NCI-H2196 treated with DMSO at 0.1 percent for 48 hours (cell line): ENCODE measurements around the gene TNFAIP1.
A peak's percentile ranks its signal among the peaks of the same experiment; 100 is the strongest.

Source experiments
- DNase-seq: peaks from one replicate; lab custom pipeline; 2025; ENCODE audit not compliant: unreplicated experiment; lab: John Stamatoyannopoulos, UW

TNFAIP1 gene

DNA sequence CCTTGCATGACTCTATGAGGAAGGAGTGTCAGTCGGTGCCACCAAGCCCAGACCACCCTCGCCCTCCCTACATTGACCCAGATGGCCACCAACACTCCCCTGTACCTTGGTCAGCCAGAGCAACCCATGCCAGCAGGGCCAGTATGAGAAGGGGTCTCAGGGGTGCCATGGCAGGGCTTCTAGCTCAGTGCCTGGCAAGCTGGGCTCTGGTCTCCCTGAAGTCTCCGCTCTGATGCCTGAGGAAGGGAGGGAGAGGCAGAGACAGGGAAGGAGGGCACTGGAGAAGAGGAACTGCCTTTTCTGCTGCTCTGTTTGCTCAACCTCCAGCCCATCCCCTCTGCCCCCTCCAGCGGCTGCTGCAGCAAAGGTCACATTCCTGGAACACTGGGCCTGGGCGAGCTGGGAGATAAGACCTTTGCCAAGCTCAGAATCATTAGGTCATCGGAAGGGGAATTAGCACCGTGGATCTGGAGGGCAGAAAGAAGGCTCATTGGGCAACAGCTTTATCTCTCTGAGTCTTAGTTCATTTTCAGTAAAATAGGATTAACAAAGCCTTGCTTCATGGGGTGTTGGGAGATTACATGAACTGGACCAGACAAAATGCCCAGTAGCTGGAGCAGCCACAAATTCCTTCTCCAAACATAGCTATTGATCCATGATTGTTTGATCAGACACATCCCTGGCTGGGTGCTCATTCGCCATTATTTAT is 34.6 kb downstream of the TNFAIP1 start, which contains the start of gene VTN:
TSS of gene VTN (minus strand) at position 273 of the 709 bp plus-strand sequence. CDS start at position 169, 104 bp downstream.
- DNase-seq = peak; percentile 15

DNA sequence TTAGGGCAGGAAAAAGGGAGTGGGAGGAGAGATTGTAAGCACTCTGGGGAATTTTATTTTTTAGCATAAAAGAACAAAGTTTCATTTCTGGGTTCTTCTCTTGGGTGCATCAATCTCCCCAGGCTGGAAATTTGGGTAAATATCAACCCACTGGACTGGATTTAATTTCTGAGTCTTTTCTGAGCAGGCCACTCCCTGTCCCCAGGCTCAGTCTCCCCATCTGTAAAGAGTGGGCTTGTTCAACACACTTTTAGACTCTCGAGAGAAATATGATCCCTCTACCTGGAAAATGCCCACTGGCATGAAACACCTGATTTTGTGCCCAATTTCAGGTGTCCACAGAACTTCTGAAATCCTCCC is 35.2 kb downstream of the TNFAIP1 start:
- no peak for DNase-seq

DNA sequence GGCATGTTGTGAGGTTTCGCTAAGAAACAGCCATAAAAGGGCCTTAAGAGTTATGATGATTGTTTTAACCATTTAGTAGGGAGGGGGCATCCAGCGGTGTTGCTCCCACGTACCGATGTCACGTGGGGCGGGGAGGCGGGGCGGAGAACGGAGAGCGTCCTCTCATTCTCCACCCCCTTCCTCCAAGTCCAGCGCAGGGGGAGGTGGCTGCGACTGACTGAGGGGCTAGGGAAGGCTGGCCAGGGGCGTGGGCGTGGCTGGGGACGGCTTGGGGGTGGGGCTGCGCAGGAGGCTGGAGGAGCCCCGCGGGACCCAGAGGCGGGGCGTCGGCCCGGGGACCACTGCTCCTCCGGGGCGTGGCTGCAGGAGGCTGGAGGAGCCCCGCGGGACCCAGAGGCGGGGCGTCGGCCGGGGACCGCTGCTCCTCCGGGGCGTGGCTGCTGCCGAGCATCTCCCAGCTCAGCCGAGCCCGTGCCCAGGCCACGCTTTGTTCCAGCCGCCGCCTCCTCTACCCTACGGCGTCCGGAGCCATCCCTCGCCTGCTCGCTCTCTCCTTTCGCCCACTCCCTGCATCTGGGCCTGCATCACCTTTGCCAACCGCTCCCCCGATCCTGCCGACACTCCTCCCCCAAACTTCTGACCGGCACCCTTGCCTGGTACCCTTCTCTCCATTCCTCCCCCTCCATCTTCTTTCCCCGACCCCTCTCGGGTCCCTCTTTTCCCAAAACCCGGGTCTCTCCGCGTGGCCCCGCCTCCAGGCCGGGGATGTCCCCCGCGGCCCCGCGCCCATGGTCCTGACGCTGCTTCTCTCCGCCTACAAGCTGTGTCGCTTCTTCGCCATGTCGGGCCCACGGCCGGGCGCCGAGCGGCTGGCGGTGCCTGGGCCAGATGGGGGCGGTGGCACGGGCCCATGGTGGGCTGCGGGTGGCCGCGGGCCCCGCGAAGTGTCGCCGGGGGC is 36.0 kb downstream of the TNFAIP1 start, which contains the start of gene SARM1:
TSS of gene SARM1 (plus strand) at position 450 of the 958 bp plus-strand sequence. CDS start at position 789, 339 bp downstream.
- DNase-seq = peak; percentile 60

DNA sequence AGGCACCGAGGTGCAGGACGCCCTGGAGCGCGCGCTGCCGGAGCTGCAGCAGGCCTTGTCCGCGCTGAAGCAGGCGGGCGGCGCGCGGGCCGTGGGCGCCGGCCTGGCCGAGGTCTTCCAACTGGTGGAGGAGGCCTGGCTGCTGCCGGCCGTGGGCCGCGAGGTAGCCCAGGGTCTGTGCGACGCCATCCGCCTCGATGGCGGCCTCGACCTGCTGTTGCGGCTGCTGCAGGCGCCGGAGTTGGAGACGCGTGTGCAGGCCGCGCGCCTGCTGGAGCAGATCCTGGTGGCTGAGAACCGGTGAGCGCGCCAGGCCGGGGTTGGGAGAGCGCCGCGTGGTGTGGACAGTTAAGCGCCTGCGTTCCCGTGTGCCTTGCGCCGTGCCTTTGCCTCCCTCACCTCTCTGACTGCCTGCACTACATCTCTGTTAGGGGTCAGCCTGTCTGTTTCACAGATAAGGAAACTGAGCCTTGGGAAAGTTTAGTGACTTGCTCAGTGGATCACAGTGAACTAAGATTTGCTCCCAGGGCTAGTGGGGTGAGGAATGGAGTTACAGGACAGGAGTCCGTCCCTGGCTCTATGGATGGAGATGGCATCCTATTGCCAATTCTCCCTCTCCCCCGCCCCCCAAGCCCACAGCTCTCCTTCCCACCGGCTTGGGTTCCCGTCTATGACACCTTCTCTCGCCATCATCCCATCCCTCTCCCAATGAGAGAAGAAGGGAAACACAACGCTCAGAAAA is 36.8 kb downstream of the TNFAIP1 start:
- DNase-seq = no peak

DNA sequence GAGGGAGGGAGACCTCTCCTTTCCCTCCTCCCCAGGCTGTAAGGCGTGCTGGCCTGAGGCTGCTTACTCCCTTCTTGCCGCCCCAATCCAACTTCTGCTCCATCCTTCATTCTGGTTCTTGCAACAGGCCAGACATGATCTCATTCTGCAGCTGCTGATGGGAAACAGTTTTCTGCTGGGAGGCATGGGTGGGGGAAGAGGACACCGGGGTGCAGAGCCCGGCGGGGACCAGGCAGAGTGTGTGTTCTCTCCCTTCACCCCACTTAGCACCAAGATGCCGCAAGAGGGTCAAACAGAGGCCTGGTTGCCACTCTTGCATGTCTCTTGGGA is 37.3 kb downstream of the TNFAIP1 start:
- no peak for DNase-seq

GRCh38 chr17:28379814-28380801 is 44.5 kb downstream of the TNFAIP1 start:
- DNase-seq = peak; percentile 2

DNA sequence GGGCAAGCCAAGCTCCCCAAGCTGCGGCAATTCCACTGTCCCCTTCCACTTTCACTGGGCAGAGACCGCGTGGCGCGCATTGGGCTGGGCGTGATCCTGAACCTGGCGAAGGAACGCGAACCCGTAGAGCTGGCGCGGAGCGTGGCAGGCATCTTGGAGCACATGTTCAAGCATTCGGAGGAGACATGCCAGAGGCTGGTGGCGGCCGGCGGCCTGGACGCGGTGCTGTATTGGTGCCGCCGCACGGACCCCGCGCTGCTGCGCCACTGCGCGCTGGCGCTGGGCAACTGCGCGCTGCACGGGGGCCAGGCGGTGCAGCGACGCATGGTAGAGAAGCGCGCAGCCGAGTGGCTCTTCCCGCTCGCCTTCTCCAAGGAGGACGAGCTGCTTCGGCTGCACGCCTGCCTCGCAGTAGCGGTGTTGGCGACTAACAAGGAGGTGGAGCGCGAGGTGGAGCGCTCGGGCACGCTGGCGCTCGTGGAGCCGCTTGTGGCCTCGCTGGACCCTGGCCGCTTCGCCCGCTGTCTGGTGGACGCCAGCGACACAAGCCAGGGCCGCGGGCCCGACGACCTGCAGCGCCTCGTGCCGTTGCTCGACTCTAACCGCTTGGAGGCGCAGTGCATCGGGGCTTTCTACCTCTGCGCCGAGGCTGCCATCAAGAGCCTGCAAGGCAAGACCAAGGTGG is 45.7 kb downstream of the TNFAIP1 start:
- no peak for DNase-seq

DNA sequence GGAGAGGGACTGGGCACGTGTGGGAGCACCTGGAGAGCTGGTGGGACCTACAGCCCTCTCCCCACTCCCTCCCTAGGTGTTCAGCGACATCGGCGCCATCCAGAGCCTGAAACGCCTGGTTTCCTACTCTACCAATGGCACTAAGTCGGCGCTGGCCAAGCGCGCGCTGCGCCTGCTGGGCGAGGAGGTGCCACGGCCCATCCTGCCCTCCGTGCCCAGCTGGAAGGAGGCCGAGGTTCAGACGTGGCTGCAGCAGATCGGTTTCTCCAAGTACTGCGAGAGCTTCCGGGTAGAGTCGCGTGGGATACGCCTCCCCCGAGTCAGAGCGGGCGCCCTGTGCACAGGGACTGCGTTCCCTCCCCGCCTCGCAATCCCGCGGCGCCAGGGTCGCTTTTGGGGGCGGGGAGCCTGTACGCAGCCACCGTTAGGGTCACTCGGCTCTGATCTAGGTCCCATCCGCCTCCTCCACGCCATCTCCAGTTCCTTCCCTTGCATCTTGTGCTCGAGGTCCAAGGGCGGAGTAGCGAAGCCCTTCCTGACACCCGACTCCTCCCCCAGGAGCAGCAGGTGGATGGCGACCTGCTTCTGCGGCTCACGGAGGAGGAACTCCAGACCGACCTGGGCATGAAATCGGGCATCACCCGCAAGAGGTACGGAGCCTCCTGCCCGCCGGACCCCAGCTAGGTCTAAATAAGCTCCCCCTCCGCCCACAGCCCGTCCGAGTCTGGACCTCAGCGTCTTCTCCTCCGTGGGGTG is 48.9 kb downstream of the TNFAIP1 start:
- DNase-seq = peak; percentile 40

DNA sequence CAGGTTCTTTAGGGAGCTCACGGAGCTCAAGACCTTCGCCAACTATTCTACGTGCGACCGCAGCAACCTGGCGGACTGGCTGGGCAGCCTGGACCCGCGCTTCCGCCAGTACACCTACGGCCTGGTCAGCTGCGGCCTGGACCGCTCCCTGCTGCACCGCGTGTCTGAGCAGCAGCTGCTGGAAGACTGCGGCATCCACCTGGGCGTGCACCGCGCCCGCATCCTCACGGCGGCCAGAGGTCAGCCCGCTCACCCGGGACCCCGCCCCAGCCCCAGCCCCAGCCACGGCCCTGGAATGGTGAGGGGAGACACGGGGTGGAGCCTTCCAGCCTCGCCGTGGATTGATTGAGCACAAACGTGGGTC is 49.5 kb downstream of the TNFAIP1 start:
- no peak for DNase-seq

DNA sequence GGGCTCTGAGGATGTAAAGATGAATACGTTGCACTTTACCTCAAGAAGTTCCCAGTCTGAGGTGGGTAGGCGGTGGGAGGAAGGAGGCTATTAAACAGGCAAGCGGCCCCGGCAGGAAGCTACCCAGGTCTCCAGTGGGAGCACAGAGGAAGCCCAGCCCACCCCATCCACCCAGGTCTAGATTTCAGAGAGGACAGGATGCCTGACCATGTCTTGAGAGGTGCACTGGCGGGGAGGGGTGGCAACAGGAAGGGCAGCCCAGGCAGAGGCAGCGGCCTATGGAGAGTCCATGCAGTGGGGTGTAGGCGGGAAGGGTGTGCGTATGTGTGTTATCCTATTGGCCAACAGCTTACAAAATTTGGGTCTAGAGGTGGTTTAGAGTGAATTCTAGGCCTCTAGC is 49.8 kb downstream of the TNFAIP1 start:
- DNase-seq = no peak

GRCh38 chr17:28386391-28386790 is 50.8 kb downstream of the TNFAIP1 start:
- no peak for DNase-seq

- no peak for DNase-seq
Measured at GRCh38 chr17:28388106-28388505, 52.5 kb downstream of the TNFAIP1 start.

GRCh38 chr17:28390141-28390540 is 54.6 kb downstream of the TNFAIP1 start:
- DNase-seq = no peak

- DNase-seq = no peak
Measured at GRCh38 chr17:28390563-28390962, 55.0 kb downstream of the TNFAIP1 start.

DNA sequence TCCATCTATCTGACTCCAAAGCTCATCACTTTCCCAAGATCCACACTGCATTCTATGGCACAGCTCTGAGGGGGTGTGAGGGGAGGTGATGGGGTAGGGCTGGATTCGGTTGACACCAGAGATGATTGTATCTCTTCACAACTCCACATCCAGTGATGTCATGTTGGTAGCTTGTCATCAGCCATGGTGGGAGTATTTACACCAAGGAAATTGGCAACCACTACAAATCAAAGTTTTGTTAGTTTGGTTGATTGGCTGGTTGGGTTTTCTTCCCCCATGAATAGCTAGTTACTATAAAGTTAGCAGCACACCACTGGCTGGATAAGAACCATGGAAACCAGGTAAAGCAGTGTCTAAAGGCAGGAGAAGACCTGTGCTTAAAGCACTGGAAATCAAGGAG is 55.4 kb downstream of the TNFAIP1 start:
- DNase-seq = no peak

DNA sequence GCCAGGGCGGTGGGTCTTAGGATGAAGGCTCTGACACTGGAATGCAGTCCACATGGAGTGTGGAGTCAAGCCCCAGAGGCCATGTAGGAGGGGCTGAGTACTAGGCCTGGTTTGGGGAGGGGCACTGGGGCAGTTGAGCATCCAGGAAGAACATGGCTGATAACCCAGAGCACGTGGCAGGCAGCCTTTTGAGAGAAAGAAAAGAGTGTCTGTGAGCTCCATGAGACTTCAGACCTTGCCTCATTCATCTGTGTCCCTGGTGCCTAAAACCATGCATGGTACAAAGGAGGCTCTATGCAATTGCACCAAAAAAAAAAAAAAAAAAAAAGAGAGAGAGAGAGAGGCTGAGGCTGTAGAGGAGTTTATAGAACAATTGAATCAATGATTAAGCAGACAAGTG is 55.8 kb downstream of the TNFAIP1 start:
- no peak for DNase-seq

GRCh38 chr17:28392491-28392890 is 56.9 kb downstream of the TNFAIP1 start:
- no peak for DNase-seq

- DNase-seq = no peak
Measured at GRCh38 chr17:28394337-28395116, 59.0 kb downstream of the TNFAIP1 start.
